ENCODE measurements around the gene GYG1. TPM values are rescaled to one million over a fixed set of nuclear protein-coding genes. Genes with fewer than 3 reads are reported as not detected.

Gene GYG1
- total RNA-seq, 2 donors from 2014 or later, result 17.1 to 37.4 TPM

DNA sequence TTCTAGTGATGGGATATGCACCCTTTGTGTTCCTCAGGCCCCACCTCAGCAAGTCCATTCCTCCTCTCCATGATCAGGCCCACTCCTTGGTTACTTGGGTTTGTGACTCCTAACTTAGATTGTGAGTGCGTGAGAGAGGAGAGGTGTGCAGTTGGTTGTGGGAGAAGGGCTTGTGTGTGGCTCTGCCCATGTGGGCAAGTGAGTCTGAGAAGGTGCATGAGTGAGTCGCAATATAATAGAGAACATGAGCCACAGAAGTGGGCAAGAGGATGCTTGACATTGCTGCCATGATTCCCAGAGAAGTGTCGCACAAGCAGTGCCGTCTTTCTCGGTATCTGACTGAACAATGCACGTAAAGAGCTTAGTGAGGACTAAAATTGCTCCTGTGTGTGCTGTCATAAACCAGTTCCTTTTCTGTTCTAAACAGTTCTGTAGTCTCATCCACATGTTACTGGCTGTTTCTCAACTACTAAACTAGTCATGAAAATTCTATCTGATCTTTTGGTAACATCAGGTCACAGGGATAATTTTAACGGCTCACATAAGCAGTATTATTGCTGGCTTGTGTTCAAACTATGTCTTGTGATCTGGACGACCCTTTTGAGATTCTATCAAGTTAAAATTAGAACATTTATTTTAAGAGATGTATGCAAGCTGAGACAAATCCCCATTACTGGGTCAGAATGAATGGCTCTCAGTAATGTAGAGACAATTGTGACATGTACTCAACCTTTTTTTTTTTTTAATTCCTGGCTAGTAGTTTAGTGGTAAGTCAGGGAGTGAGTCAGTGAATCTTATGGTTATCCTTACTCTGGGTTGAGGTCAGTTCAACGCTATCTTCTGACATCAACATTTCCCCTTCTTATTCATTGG, 25.6 kb downstream of the GYG1 start:
- Mint-ChIP-seq H3K27me3 (no peaks in the 10 kb centered on the region), H3K4me3 (peak overlapping the region; percentile 12), H3K27ac (peak overlapping the region; percentile 39), H3K9me3 (no peaks in the 10 kb centered on the region), H3K36me3 (ENCODE audit: low read depth) (peaks cover 69% of the 10 kb centered on the region), H3K4me1 (peaks cover 33% of the 10 kb centered on the region)
- ATAC-seq (replicated peaks), result peak; percentile 76

DNA sequence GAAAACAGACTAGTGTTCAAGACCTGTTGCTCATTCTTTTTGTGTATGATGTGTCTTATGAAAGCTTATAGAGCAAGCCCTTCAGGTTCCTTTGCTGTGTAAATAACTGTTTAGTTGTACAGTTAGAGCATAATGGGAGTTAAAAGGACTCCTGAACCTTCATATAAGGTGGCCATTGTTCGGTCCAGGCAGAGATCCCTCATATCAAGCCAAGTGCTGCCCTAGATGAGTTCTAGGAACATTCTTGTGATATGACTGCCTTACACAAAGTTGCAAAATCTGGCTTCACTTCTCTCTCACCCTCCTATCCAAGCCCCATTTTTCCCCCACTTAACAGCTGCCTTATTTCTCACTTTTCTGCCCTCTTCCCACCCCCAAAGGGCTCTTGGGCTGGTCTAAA, 26.9 kb downstream of the GYG1 start:
- ATAC-seq (replicated peaks), result peak; percentile 21

DNA sequence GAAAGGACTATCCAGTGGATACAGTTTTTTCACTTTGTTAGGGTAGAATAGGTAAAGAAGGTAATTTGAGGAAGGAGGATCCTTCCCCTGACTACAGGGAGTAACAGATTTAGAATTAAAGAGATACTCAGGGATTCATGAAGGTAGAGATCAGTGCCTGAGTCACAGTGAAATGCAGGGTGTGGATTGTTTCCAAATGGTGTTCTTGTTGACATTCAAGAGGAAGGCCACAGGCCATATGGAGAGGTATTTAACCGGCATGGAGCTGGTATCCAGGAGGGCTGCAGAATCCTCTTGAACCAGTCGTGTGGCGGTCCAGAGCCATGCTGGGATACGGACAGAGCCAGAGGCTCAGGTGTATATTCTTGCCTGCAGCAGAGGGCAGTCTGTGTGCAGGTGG, 28.2 kb downstream of the GYG1 start:
- no peaks in the 10 kb centered on the region for H3K27me3 Mint-ChIP-seq
- H3K9me3 Mint-ChIP-seq, result no peaks in the 10 kb centered on the region
- H3K36me3 Mint-ChIP-seq (ENCODE audit: low read depth), result peaks cover 82% of the 10 kb centered on the region
- H3K4me3 Mint-ChIP-seq, result no peak overlapping the region
- no peak overlapping the region for H3K27ac Mint-ChIP-seq
- no peak for ATAC-seq (replicated peaks)
- peaks cover 24% of the 10 kb centered on the region for H3K4me1 Mint-ChIP-seq

More for the DNA sequence above, 26.9 kb downstream of the GYG1 start:
- Mint-ChIP-seq H3K27ac (no peak overlapping the region), H3K27me3 (no peaks in the 10 kb centered on the region), H3K9me3 (no peaks in the 10 kb centered on the region), H3K4me1 (peaks cover 33% of the 10 kb centered on the region), H3K36me3 (ENCODE audit: low read depth) (peaks cover 79% of the 10 kb centered on the region), H3K4me3 (no peak overlapping the region)

DNA sequence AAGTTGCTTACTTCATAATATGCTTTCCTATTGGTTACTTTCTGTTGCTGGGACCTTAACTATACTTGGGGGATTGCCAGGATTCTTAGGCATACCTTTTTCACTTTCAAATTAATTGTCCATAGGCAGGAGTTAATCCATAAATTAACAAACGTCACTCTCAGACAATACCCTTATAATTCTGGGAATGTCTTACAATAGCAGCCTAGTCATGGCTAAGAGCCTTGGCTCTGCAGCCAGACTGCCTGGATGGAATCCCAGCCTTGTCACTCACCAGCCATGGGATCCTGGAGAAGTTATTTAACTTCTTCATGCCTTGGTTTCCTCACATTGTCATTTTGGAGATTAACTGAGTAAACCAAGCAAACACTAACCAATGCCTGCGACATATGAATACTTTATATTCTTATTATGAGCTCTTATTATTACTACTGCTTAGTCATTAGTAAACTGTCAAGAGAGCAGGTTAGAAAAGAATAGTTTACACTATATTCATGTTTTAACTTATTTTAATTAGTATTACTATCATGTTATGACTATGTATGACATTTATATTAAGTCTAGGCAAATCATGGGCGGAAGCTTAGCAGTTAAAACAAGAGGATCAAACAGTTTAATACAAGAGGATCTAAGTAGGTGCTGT, 29.0 kb downstream of the GYG1 start:
- peaks cover 82% of the 10 kb centered on the region for H3K36me3 Mint-ChIP-seq (ENCODE audit: low read depth)
- H3K27me3 Mint-ChIP-seq, result no peaks in the 10 kb centered on the region
- H3K27ac Mint-ChIP-seq, result peak overlapping the region; percentile 14
- peaks cover 21% of the 10 kb centered on the region for H3K4me1 Mint-ChIP-seq
- H3K9me3 Mint-ChIP-seq, result no peaks in the 10 kb centered on the region
- peak; percentile 39 for ATAC-seq (replicated peaks)
- peak overlapping the region; percentile 36 for H3K4me3 Mint-ChIP-seq

DNA sequence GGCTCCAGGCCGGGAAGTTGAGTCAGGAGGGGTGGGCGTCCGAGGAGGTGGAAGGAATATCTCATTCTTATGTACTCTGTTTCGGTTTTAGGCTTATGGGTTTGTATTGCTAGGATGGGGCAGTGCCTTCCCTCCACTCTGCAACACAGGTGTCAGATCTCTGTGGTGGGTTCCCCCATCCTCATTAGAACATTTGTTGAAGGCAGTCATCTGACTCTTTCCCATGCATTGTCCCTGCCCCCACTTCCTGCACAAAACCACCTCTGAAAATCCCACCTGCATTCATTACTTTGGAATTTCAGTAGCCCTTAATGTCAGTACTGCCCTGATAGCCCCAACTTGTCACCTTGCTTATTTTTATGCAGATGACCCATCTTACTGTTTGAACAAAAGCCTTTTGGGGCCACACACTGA, 29.5 kb downstream of the GYG1 start:
- Mint-ChIP-seq H3K27ac (peak overlapping the region; percentile 14), H3K4me3 (peak overlapping the region; percentile 36), H3K27me3 (no peaks in the 10 kb centered on the region), H3K36me3 (ENCODE audit: low read depth) (peaks cover 81% of the 10 kb centered on the region), H3K4me1 (peaks cover 17% of the 10 kb centered on the region), H3K9me3 (no peaks in the 10 kb centered on the region)
- peak; percentile 71 for ATAC-seq (replicated peaks)

DNA sequence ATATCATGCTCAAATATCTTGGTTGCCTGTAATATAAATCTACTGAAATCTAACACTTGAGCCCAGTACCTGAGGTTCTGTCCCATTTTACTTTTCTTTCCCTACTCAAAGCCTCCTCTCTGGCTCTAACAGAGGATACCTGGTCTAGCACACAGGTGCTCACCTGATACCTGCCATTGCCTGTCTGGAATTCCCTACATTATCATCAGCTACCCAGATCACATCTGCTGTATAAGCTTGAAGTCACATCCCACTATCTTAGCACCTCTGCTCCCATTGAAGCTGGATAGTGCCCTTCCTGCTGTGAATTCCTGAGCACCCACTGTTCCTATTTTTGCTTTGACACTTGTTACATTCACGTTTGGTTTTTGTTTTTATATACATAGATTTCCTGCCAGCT, 30.5 kb downstream of the GYG1 start:
- Mint-ChIP-seq H3K4me1 (peaks cover 11% of the 10 kb centered on the region), H3K36me3 (ENCODE audit: low read depth) (peaks cover 81% of the 10 kb centered on the region), H3K27me3 (no peaks in the 10 kb centered on the region), H3K4me3 (no peak overlapping the region), H3K9me3 (no peaks in the 10 kb centered on the region), H3K27ac (no peak overlapping the region)
- no peak for ATAC-seq (replicated peaks)

DNA sequence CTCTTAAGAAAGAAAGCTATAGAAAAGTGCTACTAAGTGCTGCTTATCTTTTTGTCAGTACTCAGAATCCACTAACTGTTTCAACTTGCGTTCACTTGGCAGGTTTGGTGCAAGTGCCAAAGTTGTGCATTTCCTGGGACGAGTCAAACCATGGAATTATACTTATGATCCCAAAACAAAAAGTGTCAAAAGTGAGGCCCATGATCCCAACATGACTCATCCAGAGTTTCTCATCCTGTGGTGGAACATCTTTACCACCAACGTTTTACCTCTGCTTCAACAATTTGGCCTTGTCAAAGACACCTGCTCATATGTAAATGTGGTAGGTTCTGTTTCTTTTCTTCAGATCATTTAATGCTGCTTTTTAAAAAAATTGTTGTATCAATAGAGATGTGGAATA, 32.6 kb downstream of the GYG1 start:
- Mint-ChIP-seq H3K4me1 (peaks cover 11% of the 10 kb centered on the region), H3K36me3 (ENCODE audit: low read depth) (peaks cover 86% of the 10 kb centered on the region), H3K9me3 (no peaks in the 10 kb centered on the region), H3K27ac (no peak overlapping the region), H3K4me3 (no peak overlapping the region), H3K27me3 (no peaks in the 10 kb centered on the region)
- peak; percentile 10 for ATAC-seq (replicated peaks)

DNA sequence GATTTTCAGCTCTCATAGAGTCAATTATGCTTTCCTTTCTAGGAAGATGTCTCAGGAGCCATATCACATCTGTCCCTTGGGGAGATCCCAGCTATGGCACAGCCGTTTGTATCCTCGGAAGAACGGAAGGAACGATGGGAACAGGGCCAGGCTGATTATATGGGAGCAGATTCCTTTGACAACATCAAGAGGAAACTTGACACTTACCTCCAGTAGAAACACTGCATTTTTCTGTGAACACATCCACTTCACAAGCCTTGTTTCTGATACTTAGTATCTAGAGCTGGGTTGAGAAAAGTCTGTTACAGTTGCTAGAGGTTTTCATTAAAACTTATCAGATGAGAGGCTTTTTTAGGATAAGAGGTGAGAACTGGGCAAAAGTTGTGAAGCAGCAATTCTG, 35.4 kb downstream of the GYG1 start:
- no peak for ATAC-seq (replicated peaks)
- Mint-ChIP-seq H3K4me1 (no peaks in the 10 kb centered on the region), H3K9me3 (no peaks in the 10 kb centered on the region), H3K36me3 (ENCODE audit: low read depth) (peaks cover 84% of the 10 kb centered on the region), H3K27ac (no peak overlapping the region), H3K27me3 (no peaks in the 10 kb centered on the region), H3K4me3 (no peak overlapping the region)

DNA sequence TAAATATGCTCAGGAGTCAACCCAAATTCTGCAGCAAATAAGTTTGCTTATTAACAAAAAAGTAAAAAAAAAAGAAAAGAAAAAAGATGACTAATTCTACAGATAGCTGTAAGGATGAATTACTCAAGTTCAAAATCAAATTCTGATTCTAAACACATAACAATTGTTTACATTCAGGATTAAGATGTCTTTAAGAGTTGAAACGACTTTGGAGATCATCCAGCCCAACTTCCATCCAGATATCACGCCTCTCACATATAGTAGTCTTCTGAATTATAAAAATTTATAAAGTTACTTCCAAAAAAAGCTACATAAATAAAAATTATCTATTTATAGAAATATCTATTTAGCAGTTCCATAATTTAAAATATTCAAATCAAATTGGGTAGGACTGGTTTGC, 39.8 kb downstream of the GYG1 start:
- ATAC-seq (replicated peaks), result no peak
- peak overlapping the region; percentile 12 for H3K27ac Mint-ChIP-seq
- no peaks in the 10 kb centered on the region for H3K4me1 Mint-ChIP-seq
- H3K27me3 Mint-ChIP-seq, result no peaks in the 10 kb centered on the region
- H3K36me3 Mint-ChIP-seq (ENCODE audit: low read depth), result peaks cover 63% of the 10 kb centered on the region
- H3K9me3 Mint-ChIP-seq, result no peaks in the 10 kb centered on the region
- no peak overlapping the region for H3K4me3 Mint-ChIP-seq

DNA sequence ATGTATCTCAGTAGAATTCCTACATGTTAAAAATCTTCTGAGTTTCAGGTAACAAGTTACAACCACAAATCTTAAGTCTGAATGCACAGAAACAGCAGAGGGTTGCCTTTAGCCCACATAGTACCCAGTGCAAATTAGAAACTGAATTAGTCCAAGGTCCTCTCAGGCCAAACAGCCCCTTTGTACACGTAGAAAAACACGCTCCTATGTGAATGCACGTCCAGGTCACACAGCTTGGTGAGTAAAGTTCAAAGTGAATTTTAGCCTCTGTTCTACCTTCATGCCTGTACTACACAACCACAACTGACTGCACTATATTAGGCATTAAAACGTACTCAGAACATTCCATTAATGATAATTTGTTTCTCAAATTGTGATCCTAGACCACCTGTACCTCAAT, 46.3 kb downstream of the GYG1 start:
- Mint-ChIP-seq H3K4me1 (peaks cover 4% of the 10 kb centered on the region), H3K36me3 (ENCODE audit: low read depth) (peaks cover 41% of the 10 kb centered on the region), H3K27me3 (no peaks in the 10 kb centered on the region), H3K27ac (no peak overlapping the region), H3K4me3 (no peak overlapping the region), H3K9me3 (no peaks in the 10 kb centered on the region)
- no peak for ATAC-seq (replicated peaks)

DNA sequence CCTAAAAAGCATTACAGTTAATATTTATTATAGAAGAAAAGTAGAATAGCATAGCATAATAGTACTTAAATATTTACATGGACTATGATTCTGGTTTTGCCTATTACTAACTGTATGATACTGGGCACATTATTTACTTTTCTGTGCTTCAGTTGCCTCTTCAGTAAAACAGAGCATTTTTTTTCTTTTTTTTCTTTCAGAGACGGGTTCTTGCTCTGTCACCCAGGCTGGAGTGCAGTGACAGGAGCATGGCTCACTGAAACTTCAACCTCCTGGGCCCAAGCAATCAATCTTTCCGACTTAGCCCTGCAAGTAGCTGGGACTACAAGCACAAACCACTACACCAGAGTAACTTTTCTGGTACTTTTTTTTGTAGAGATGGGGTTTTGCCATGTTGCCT, 47.0 kb downstream of the GYG1 start:
- H3K4me3 Mint-ChIP-seq, result no peak overlapping the region

DNA sequence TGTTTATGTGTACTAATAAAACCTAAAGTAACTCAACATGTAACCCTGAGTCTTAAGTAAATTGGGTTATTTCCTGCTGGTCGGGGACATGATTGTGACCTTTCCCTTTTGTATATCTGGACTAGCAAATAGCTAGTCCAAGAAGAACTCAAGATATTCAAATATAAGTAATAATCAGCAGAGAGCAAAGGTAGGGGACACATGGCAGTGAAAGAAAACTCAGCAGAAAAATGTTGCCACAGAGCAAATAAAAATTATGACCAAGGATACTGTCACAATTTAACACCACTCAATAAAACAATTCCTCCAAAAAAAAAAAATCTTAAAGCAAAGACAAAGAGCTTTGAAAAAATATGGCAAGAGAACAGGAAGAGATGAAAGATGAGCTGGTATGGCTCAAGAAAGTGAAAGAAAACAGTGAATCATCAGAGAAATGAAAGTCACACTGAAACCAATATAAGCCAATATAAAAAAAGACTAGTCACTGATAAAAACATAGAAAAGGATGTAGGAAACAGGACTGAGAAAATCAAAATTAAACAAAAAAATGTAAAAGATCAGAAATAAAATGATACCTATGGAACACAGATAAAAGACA, 51.5 kb downstream of the GYG1 start:
- H3K27ac Mint-ChIP-seq, result peak overlapping the region; percentile 69
- peaks cover 19% of the 10 kb centered on the region for H3K4me1 Mint-ChIP-seq
- H3K4me3 Mint-ChIP-seq, result peak overlapping the region; percentile 35
- ATAC-seq (replicated peaks), result peak; percentile 93
- no peaks in the 10 kb centered on the region for H3K27me3 Mint-ChIP-seq
- H3K9me3 Mint-ChIP-seq, result no peaks in the 10 kb centered on the region
- peaks cover 65% of the 10 kb centered on the region for H3K36me3 Mint-ChIP-seq (ENCODE audit: low read depth)

More for the DNA sequence above, 47.0 kb downstream of the GYG1 start:
- H3K27me3 Mint-ChIP-seq, result no peaks in the 10 kb centered on the region
- H3K9me3 Mint-ChIP-seq, result no peaks in the 10 kb centered on the region
- H3K27ac Mint-ChIP-seq, result no peak overlapping the region
- no peak for ATAC-seq (replicated peaks)
- H3K4me1 Mint-ChIP-seq, result peaks cover 10% of the 10 kb centered on the region
- H3K36me3 Mint-ChIP-seq (ENCODE audit: low read depth), result peaks cover 36% of the 10 kb centered on the region

DNA sequence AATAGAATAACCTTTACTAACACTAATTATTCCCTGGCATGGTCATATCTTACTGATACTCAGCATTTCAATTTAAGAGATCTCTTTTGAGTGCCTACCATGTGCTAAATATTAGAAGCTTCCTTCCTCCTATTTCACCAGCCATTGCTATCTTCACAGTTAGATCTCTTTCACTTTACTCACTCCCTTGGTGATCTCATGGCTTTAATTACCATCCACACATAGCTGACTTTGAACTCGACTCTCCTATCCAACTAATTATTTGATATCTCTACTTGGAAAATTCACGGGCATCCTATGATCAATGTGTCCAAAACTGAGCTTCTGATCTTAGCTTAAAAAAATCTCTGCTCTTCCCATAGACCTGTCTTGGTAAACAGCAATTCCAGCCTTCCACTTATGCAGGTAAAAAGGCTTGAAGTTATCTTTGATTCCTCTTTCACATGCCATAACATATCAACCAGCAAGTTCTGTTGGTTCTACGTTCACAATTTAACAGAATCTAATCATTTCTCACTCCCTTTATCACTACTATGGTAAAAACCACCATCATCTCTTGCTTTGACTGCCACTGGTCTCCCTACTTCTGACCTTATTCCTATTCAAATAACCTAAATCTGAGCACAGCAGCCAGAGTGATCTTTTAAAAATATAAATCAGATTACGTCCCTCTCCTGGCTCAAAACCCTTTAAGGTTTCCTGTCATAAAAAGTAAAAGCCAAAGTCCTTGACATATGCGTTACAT, 53.2 kb downstream of the GYG1 start:
- peaks cover 60% of the 10 kb centered on the region for H3K36me3 Mint-ChIP-seq (ENCODE audit: low read depth)
- peak overlapping the region; percentile 7 for H3K27ac Mint-ChIP-seq
- H3K9me3 Mint-ChIP-seq, result no peaks in the 10 kb centered on the region
- no peak overlapping the region for H3K4me3 Mint-ChIP-seq
- peak; percentile 42 for ATAC-seq (replicated peaks)
- H3K27me3 Mint-ChIP-seq, result no peaks in the 10 kb centered on the region
- peaks cover 19% of the 10 kb centered on the region for H3K4me1 Mint-ChIP-seq

DNA sequence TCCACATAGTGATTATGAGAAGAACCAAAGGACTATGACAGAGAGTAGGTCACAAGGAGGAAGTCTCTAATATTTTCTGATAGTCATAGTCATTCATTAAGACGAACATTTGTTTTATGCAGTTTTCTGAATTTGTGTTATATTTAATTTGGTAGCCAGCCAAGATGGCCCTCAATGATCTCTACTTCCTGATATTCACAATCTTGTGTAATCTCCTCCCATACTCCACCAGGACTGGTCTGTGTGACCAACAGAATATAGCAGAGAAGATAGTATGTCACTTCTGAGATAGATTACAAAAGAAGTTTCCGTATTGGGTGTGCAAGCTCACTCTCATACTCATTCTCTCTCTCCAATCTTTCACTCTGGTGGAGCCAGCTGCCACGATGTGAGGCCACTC, 64.2 kb downstream of the GYG1 start:
- Mint-ChIP-seq H3K27ac (no peak overlapping the region), H3K9me3 (no peaks in the 10 kb centered on the region), H3K4me1 (no peaks in the 10 kb centered on the region), H3K36me3 (ENCODE audit: low read depth) (peaks cover 77% of the 10 kb centered on the region), H3K27me3 (no peaks in the 10 kb centered on the region), H3K4me3 (no peak overlapping the region)
- ATAC-seq (replicated peaks), result no peak

Measured in activated T-helper 17 cell treated with anti-CD3 and anti-CD28 coated beads, Interleukin-2, amount 50 U/mL, for 72 hours (primary cell).